Keratinocyte (primary cell): ENCODE measurements around the gene ZNF24.

ENCODE experiments used
- EZH2 ChIP-seq: IDR thresholded peaks from one replicate; pipeline ENCODE4 v1.6.1; 2012; ENCODE audit warnings: inconsistent platforms, mild to moderate bottlenecking, low read length, moderate library complexity
- TF ChIP-seq, protein P1 (sequence below), 3 experiments: IDR thresholded peaks in 1 of 3; conservative IDR thresholded peaks in 1 of 3; optimal IDR thresholded peaks in 1 of 3; 2 replicates in 2 of 3; 3 replicates in 1 of 3; pipeline versions ENCODE3 to v1.5.1; 2011; ENCODE audit warnings: low read length in 3 of 3, mild to moderate bottlenecking in 3 of 3, moderate library complexity in 2 of 3, control low read depth in 1 of 3, inconsistent platforms in 1 of 3; ENCODE audit not compliant: insufficient read depth in 2 of 3; ENCODE audit errors: extremely low read depth in 1 of 3

DNA sequence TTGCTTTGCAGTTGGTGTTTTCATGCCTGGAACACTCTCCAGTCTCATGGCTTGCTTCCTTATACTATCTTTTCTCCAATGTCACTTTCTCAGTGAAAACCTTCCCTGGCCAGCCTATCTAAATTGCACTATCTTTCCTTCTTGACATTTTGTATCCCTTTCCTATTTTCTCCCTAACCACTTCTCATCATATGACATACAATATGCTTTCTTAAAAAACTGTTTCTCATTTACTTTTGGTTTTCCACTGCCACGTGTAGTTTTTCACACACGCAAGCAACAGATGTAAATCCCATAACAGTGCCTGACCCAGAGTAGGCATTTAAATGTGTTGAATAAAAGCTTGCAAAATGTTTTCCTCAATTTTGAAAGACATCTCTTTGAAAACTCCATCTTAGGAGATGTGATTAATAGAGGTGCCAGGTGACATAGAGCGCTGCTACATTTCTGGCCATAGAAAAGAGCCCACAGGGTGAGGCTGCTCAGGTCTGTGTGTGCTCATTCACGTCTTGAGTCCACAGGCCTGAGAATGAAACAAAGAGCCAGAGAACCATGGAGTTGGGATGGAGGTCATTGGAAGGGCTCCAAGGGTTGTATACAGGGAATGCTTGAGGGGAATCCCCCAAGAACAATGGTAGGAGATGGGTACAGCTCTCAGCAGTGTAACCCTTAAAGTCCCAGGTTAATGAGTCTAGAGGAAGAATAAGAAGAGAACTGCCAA is 12.7 kb downstream of the ZNF24 start:
- TF ChIP-seq, protein P1, sequence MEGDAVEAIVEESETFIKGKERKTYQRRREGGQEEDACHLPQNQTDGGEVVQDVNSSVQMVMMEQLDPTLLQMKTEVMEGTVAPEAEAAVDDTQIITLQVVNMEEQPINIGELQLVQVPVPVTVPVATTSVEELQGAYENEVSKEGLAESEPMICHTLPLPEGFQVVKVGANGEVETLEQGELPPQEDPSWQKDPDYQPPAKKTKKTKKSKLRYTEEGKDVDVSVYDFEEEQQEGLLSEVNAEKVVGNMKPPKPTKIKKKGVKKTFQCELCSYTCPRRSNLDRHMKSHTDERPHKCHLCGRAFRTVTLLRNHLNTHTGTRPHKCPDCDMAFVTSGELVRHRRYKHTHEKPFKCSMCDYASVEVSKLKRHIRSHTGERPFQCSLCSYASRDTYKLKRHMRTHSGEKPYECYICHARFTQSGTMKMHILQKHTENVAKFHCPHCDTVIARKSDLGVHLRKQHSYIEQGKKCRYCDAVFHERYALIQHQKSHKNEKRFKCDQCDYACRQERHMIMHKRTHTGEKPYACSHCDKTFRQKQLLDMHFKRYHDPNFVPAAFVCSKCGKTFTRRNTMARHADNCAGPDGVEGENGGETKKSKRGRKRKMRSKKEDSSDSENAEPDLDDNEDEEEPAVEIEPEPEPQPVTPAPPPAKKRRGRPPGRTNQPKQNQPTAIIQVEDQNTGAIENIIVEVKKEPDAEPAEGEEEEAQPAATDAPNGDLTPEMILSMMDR (optimal IDR thresholded peaks at IDR 0.05 in 1 of 3, IDR thresholded peaks at IDR 0.05 in 1 of 3, conservative IDR thresholded peaks at IDR 0.05 in 1 of 3; ENCODE audit: extremely low read depth in 1 of 3, insufficient read depth in 2 of 3, low read length in 3 of 3): no peak
- no peak for TF ChIP-seq EZH2
